ENCODE results near the gene CFAP77. TPM values are rescaled to one million over a fixed set of nuclear protein-coding genes. Genes with fewer than 3 reads are reported as not detected.

The CFAP77 gene
- total and polyA plus RNA-seq, 9 of the 15 experiments (the other 6 are each of a cell fraction or from before 2014, with no cell fraction given): not detected

GRCh38 chr9:132370592-132370991, 39.4 kb upstream of the CFAP77 start:
- ATAC-seq (no peak), FAIRE-seq (no peak), DNase-seq (ENCODE audit: extremely low read depth in 1 of 4, low spot score in 3 of 4) (no peak)
- Histone ChIP-seq H3K4me3 (no peak overlapping the region), H3K27ac (ENCODE audit: extremely low read depth, low read depth, low read length) (no peak overlapping the region), H4K20me1 (replicated peaks; ENCODE audit: control insufficient read depth, insufficient read depth, low read length) (no peaks in the 10 kb centered on the region), H3K36me3 (ENCODE audit: control insufficient read depth, insufficient read depth, low read length) (peaks cover 7% of the 10 kb centered on the region; the same call in 1 of the 3 replicates), H3K4me1 (replicated peaks in 1 of 2; ENCODE audit: control insufficient read depth in 2 of 2, insufficient read depth in 2 of 2, low read length in 2 of 2) (no peaks in the 10 kb centered on the region; a peak in 2 of 5 replicates), H3K9ac (ENCODE audit: insufficient read depth in 1 of 2, low read depth in 2 of 2, low read length in 2 of 2) (no peak overlapping the region), H3K27me3 (ENCODE audit: control insufficient read depth in 2 of 2, insufficient read depth in 2 of 2, low read length in 2 of 2) (no peaks in the 10 kb centered on the region), H3K79me2 (ENCODE audit: control insufficient read depth, insufficient read depth, low read length) (no peaks in the 10 kb centered on the region), H3K4me2 (ENCODE audit: insufficient read depth, low read length) (no peak overlapping the region), H3K9me1 (ENCODE audit: control insufficient read depth, insufficient read depth, low read length) (no peaks in the 10 kb centered on the region), H2AFZ (ENCODE audit: low read depth, low read length) (no peak overlapping the region), H3K9me3 (replicated peaks; ENCODE audit: control insufficient read depth, insufficient read depth, low read depth, low read length) (no peaks in the 10 kb centered on the region)
- TF ChIP-seq C11orf30 (IDR thresholded peaks at IDR 0.05; ENCODE audit: low read depth) (no peak), RNF2 (IDR thresholded peaks at IDR 0.05) (no peak), MBD1 (CRISPR knock-in tag; IDR thresholded peaks at IDR 0.05) (no peak), CAMTA2 (CRISPR knock-in tag; conservative IDR thresholded peaks at IDR 0.05) (no peak), KAT7 (CRISPR knock-in tag; IDR thresholded peaks at IDR 0.05; ENCODE audit: borderline replicate concordance) (no peak), CLOCK (CRISPR knock-in tag; IDR thresholded peaks at IDR 0.05; ENCODE audit: borderline replicate concordance) (no peak), ZNF644 (tag; IDR thresholded peaks at IDR 0.05; ENCODE audit: low read depth) (no peak), POLR2H (tag; IDR thresholded peaks at IDR 0.05; ENCODE audit: low read depth) (no peak), MEIS2 (IDR thresholded peaks at IDR 0.05; ENCODE audit: partially characterized antibody) (peak; percentile 33), CHCHD3 (CRISPR knock-in tag; IDR thresholded peaks at IDR 0.05) (no peak), GTF2E2 (tag; IDR thresholded peaks at IDR 0.05) (no peak), HCFC1 (IDR thresholded peaks at IDR 0.05; ENCODE audit: low read depth, low read length) (no peak), PKNOX1 (IDR thresholded peaks at IDR 0.05) (peak; percentile 87), MEF2A (IDR thresholded peaks at IDR 0.05; ENCODE audit: control insufficient read depth, low read depth, low read length) (no peak)
- intact Hi-C loops (cut with micrococcal nuclease): no loop called here
- ChIA-PET CTCF (ENCODE audit: low intra/inter-chr PET ratio) (no interaction called here), POLR2A (no interaction called here)
- 27% methylated on average over 4 of the region's 4 CpGs for WGBS (ENCODE audit: insufficient coverage, low coverage, missing lambda C conversion rate)
- in situ Hi-C loops (cut with MboI): no loop called here
- BruUV-seq (replicated peaks): no TSS peak

Measured in K562 (cell line).